ENCODE measurements around the gene C6orf89. TPM values are rescaled to one million over a fixed set of nuclear protein-coding genes. Genes with fewer than 3 reads are reported as not detected.

Gene C6orf89
- polyA plus RNA-seq, 1 donor (not counting 4 experiments of a cell fraction or from before 2014, with no cell fraction given): 29.0 TPM

DNA sequence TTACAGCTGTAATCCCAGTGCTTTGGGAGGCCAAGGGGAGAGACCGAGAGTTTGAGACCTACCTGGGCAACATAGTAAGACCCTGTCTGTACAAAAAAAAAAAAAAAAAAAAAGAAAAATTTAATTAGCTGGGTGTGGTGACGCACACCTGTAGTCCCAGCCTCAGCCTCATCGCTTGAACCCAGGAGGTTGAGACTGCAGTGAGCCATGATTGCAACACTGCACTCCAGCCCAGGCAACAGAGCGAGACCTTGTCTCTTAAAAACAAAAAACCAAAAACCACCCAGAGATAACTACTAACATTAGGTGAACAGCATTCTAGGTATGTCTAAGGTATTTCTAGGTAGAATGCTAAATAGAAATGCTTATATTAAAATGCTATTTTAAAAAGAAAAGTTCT is 47.8 kb downstream of the C6orf89 start:
- no peak overlapping the region for H3K27ac ChIP-seq (ENCODE audit: control insufficient read depth, insufficient read depth, low read length)
- no peaks in the 10 kb centered on the region for H3K27me3 ChIP-seq (ENCODE audit: control insufficient read depth, extremely low read depth, insufficient read depth, low read length)
- no peak overlapping the region for H3K4me2 ChIP-seq (ENCODE audit: control insufficient read depth, extremely low read depth, insufficient read depth, low read depth, low read length)
- no peak overlapping the region for H3K4me3 ChIP-seq (ENCODE audit: control insufficient read depth in 2 of 3, extremely low read depth in 1 of 3, insufficient read depth in 2 of 3, low read depth in 1 of 3, low read length in 3 of 3)
- no peak overlapping the region for H2AFZ ChIP-seq (ENCODE audit: control insufficient read depth, low read length)
- H3K9me3 ChIP-seq (ENCODE audit: control insufficient read depth, low read depth, low read length): no peaks in the 10 kb centered on the region
- H4K20me1 ChIP-seq (ENCODE audit: control insufficient read depth, extremely low read depth, insufficient read depth, low read length): no peaks in the 10 kb centered on the region
- H3K4me1 ChIP-seq (ENCODE audit: control insufficient read depth, extremely low read depth, insufficient read depth, low read length): peaks cover 15% of the 10 kb centered on the region
- H3K9ac ChIP-seq (ENCODE audit: control insufficient read depth, extremely low read depth, insufficient read depth, low read length): no peak overlapping the region
- dilution Hi-C loops (cut with MboI; ENCODE audit: extremely low pct_ligation_motif_present, low sequenced_read_pairs): no loop called here
- DNase-seq (ENCODE audit: low read depth, low spot score) (no peak), FAIRE-seq (no peak)
- TF ChIP-seq EZH2 (IDR thresholded peaks at IDR 0.05; ENCODE audit: low read length): no peak
- TF ChIP-seq, protein P1, sequence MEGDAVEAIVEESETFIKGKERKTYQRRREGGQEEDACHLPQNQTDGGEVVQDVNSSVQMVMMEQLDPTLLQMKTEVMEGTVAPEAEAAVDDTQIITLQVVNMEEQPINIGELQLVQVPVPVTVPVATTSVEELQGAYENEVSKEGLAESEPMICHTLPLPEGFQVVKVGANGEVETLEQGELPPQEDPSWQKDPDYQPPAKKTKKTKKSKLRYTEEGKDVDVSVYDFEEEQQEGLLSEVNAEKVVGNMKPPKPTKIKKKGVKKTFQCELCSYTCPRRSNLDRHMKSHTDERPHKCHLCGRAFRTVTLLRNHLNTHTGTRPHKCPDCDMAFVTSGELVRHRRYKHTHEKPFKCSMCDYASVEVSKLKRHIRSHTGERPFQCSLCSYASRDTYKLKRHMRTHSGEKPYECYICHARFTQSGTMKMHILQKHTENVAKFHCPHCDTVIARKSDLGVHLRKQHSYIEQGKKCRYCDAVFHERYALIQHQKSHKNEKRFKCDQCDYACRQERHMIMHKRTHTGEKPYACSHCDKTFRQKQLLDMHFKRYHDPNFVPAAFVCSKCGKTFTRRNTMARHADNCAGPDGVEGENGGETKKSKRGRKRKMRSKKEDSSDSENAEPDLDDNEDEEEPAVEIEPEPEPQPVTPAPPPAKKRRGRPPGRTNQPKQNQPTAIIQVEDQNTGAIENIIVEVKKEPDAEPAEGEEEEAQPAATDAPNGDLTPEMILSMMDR (optimal IDR thresholded peaks at IDR 0.05 in 1 of 3, IDR thresholded peaks at IDR 0.05 in 1 of 3, conservative IDR thresholded peaks at IDR 0.05 in 1 of 3; ENCODE audit: extremely low read depth in 1 of 3, insufficient read depth in 2 of 3, low read length in 3 of 3): no peak
- no peaks in the 10 kb centered on the region for H3K9me1 ChIP-seq (ENCODE audit: control insufficient read depth, extremely low read depth, insufficient read depth, low read length)
- no peaks in the 10 kb centered on the region for H3K79me2 ChIP-seq (ENCODE audit: control insufficient read depth, insufficient read depth, low read length)
- H3K36me3 ChIP-seq (ENCODE audit: control insufficient read depth in 2 of 2, extremely low read depth in 1 of 2, insufficient read depth in 2 of 2, low read length in 2 of 2): no peaks in the 10 kb centered on the region

DNA sequence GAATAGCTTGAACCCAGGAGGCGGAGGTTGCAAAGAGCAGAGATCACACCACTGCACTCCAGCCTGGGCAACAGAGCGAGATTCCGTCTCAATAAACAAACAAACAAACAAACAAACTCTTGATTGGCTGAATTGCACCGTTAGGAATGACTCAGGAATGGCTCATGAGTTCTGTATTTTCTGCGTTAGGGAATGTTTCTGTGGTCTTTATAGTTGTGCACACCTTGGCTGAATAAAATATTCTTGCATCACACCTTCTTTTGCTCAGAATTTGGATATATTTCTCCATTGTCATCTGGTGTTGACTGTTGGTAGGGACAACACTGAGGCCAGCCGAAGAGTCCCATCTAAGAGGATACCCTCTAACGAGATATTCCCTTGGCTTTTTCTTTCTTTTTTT is 49.1 kb downstream of the C6orf89 start:
- Histone ChIP-seq H3K9me3 (ENCODE audit: control insufficient read depth, low read depth, low read length) (no peaks in the 10 kb centered on the region), H3K4me3 (ENCODE audit: control insufficient read depth in 2 of 3, extremely low read depth in 1 of 3, insufficient read depth in 2 of 3, low read depth in 1 of 3, low read length in 3 of 3) (no peak overlapping the region), H4K20me1 (ENCODE audit: control insufficient read depth, extremely low read depth, insufficient read depth, low read length) (no peaks in the 10 kb centered on the region), H2AFZ (ENCODE audit: control insufficient read depth, low read length) (no peak overlapping the region), H3K9ac (ENCODE audit: control insufficient read depth, extremely low read depth, insufficient read depth, low read length) (no peak overlapping the region), H3K36me3 (ENCODE audit: control insufficient read depth in 2 of 2, extremely low read depth in 1 of 2, insufficient read depth in 2 of 2, low read length in 2 of 2) (no peaks in the 10 kb centered on the region), H3K4me1 (ENCODE audit: control insufficient read depth, extremely low read depth, insufficient read depth, low read length) (peaks cover 17% of the 10 kb centered on the region), H3K9me1 (ENCODE audit: control insufficient read depth, extremely low read depth, insufficient read depth, low read length) (no peaks in the 10 kb centered on the region), H3K27ac (ENCODE audit: control insufficient read depth, insufficient read depth, low read length) (no peak overlapping the region), H3K4me2 (ENCODE audit: control insufficient read depth, extremely low read depth, insufficient read depth, low read depth, low read length) (no peak overlapping the region), H3K79me2 (ENCODE audit: control insufficient read depth, insufficient read depth, low read length) (no peaks in the 10 kb centered on the region), H3K27me3 (ENCODE audit: control insufficient read depth, extremely low read depth, insufficient read depth, low read length) (no peaks in the 10 kb centered on the region)
- FAIRE-seq (no peak), DNase-seq (ENCODE audit: low read depth, low spot score) (no peak)
- TF ChIP-seq, protein P1 (optimal IDR thresholded peaks at IDR 0.05 in 1 of 3, IDR thresholded peaks at IDR 0.05 in 1 of 3, conservative IDR thresholded peaks at IDR 0.05 in 1 of 3; ENCODE audit: extremely low read depth in 1 of 3, insufficient read depth in 2 of 3, low read length in 3 of 3): no peak
- TF ChIP-seq EZH2 (IDR thresholded peaks at IDR 0.05; ENCODE audit: low read length): no peak
- dilution Hi-C loops (cut with MboI; ENCODE audit: extremely low pct_ligation_motif_present, low sequenced_read_pairs): no loop called here

Data from keratinocyte (primary cell).